ENCODE data around the gene G0S2. TPM values are rescaled to one million over a fixed set of nuclear protein-coding genes. Genes with fewer than 3 reads are reported as not detected.

The G0S2 gene, protein sequence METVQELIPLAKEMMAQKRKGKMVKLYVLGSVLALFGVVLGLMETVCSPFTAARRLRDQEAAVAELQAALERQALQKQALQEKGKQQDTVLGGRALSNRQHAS
- total RNA-seq, result not detected

DNA sequence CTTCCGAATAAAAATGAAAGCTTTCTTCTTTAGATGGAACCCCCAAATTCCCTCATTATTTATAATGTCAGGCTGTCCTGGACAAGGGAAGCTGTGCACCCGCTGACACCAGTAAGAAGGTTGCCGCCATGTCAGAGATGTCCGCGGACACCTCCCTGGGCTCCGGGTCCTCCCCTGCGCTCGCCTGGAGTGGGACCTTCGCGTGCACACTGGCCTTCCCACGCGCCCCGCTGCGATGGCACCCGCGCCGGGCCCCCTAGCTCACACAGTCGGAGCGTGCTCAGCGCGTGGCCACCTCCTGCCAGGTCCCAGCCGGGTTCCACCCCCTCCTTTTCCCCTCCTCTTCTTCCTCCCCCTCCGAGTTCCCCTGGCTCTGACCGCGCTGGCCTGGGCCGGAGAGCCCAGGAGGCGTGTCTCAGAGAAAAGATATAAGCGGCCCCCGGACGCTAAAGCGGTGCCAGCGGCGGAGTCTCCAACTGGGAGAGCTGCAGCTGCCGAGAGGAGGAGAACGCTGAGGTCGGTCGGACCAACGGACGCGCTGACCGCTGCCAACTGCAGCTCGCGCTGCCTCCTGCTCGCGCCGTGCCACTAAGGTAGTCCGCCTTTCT lies at the start of gene G0S2:
G0S2 (plus strand) TSS at position 456 of the 608 bp plus-strand sequence. CDS start 273 bp downstream, outside the sequence.

DNA sequence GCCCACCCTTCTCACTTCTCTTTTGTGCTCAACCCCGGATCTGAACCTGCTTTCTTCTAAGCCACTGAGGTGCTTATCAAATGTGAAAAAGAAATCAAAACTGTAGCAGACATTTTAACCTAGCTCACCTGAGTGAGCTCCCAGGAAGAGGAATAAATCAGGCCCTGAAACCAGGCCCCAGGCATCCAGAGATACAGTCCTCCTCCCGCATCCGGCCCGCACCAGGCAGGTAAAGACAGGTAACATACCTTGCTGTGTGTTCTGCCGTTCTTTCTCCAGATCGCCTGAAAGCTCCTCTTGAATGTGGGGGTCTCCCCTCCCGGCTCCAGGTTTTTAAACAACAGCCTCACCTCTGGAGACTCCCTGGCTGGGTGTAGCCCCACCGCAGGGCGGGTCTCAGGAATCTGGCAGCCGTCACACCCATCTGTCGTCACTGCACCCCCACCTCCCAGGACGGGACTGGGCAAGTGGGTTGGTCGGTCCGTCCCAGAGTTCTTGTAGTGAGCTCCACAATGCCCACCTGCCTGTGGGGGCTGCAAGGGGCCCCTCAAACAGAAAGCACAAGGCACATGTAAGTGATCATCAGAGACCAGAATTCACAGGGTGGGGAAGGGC lies 23.0 kb upstream of the G0S2 start, which contains the start of gene LAMB3:
LAMB3 (minus strand) TSS at position 305 of the 615 bp plus-strand sequence. CDS start 1,481 bp downstream, outside the sequence.

DNA sequence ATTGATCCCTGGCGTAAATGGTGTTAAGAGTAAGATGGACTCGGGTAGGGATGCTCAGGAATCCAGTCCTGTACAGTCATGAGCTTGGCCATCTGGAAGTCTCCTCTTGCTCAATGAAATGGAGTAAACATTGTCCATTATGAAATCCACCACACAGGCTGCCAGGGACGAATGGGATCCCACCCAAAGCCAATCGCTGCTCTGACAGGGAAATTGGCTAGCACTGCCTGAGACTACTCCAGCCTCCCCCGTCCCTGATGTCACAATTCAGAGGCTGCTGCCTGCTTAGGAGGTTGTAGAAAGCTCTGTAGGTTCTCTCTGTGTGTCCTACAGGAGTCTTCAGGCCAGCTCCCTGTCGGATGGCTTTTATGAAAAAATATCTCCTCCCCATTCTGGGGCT lies 29.4 kb downstream of the G0S2 start, which contains the start of gene HSD11B1:
HSD11B1 (plus strand) TSS at position 263 of the 400 bp plus-strand sequence; CDS start at position 360, 97 bp downstream.

Other genes with a start within 250 kb of the G0S2 start
- not detected for gene CAMK1G, start 91.7 kb upstream of the G0S2 start, total RNA-seq
- 1 to 10 TPM; 2.0 to 2.4 TPM for gene LAMB3, start 23.0 kb upstream of the G0S2 start, total RNA-seq
- not detected for gene HSD11B1, start 29.4 kb downstream of the G0S2 start, total RNA-seq
- gene TRAF3IP3, start 80.6 kb downstream of the G0S2 start, total RNA-seq, result not detected
- 1 to 10 TPM; 2.8 to 3.7 TPM for gene C1orf74, start 109.1 kb downstream of the G0S2 start, total RNA-seq
- gene IRF6, start 130.7 kb downstream of the G0S2 start, total RNA-seq, result 1 to 10 TPM in 1 of 2 donors, under 1 TPM in 1; 1.00 to 1.7 TPM
- gene UTP25, start 152.6 kb downstream of the G0S2 start, total RNA-seq, result 10 to 100 TPM; 12.7 to 14.0 TPM